ENCODE measurements around the gene MTNR1A.

DNA sequence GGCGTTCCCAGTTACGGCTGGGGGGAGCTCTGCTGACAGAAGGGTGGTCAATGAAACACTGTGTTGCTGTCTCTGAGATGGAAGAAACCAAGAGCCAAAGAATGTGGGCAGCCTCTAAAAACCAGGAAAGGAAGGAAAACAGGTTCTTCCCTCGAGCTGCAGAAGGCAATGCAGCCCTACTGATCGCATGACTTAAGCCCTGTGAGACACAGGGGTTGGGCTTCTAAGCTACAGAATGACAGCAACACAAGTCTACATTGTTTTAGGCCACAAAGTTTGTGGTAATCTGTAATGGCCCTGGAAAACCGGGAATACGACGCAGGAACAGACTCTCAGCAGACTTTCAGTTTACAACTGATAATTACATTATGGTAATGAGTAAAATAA, 38.2 kb upstream of the MTNR1A start:
- TF ChIP-seq POLR2AphosphoS5 (IDR thresholded peaks at IDR 0.05) (no peak), POLR2A (IDR thresholded peaks at IDR 0.05) (no peak)
- TF ChIP-seq, protein P1, sequence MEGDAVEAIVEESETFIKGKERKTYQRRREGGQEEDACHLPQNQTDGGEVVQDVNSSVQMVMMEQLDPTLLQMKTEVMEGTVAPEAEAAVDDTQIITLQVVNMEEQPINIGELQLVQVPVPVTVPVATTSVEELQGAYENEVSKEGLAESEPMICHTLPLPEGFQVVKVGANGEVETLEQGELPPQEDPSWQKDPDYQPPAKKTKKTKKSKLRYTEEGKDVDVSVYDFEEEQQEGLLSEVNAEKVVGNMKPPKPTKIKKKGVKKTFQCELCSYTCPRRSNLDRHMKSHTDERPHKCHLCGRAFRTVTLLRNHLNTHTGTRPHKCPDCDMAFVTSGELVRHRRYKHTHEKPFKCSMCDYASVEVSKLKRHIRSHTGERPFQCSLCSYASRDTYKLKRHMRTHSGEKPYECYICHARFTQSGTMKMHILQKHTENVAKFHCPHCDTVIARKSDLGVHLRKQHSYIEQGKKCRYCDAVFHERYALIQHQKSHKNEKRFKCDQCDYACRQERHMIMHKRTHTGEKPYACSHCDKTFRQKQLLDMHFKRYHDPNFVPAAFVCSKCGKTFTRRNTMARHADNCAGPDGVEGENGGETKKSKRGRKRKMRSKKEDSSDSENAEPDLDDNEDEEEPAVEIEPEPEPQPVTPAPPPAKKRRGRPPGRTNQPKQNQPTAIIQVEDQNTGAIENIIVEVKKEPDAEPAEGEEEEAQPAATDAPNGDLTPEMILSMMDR (IDR thresholded peaks at IDR 0.05) = no peak

Data from upper lobe of left lung (tissue), 4 donors.